ENCODE measurements around the gene CMAS. TPM values are rescaled to one million over a fixed set of nuclear protein-coding genes. Genes with fewer than 3 reads are reported as not detected.

Gene CMAS
- total RNA-seq (2021; ENCODE audit: unreplicated experiment) (24.3 TPM), Bru-seq, nascent RNA (percentile 64 among the genes with signal in this experiment), BruChase-seq, experiment 1, labeled RNA remaining after a 2-hour chase (percentile 68 among the genes with signal in this experiment), BruChase-seq, experiment 2, labeled RNA remaining after a 6-hour chase (percentile 80 among the genes with signal in this experiment)
- 24.1 TPM for polyA plus RNA-seq (2012; ENCODE audit: insufficient read length)
- long read RNA-seq, transcript CMAS-201 (8 exons, 1,787 nt) = major isoform, 85 of 90 reads
- long read RNA-seq, partial matches to known transcripts = 0 of 90 reads
- long read RNA-seq, other reads (novel, unspliced or antisense) = 4 of 90 reads

GRCh38 chr12:22046090-22046967 is at the start of gene CMAS:
Gene CMAS (plus strand): TSS chr12:22046218. CDS start chr12:22046304, 86 bp downstream.
- no peaks in the 10 kb centered on the region; the same call in 1 of the 2 replicates for H3K36me3 ChIP-seq (ENCODE audit: control insufficient read depth, insufficient read depth, low read length)
- DNase-seq (ENCODE audit: low read depth, low spot score) = no peak
- H3K27me3 ChIP-seq (ENCODE audit: control insufficient read depth, insufficient read depth, low read length) = no peaks in the 10 kb centered on the region
- H3K4me1 ChIP-seq (ENCODE audit: control insufficient read depth, insufficient read depth, low read length) = no peaks in the 10 kb centered on the region
- POLR2A ChIA-PET = interaction anchor here (0.6 kb wide), 1 partner anchor 366 kb away, joined by 4 read pairs; no protein-coding TSS in a partner anchor
- TF ChIP-seq CTCF (IDR thresholded peaks at IDR 0.05) (no peak), REST (IDR thresholded peaks at IDR 0.05; ENCODE audit: insufficient read depth in 1 of 2, low read depth in 2 of 2, low read length in 1 of 2) (peak; percentile 63 to 75), POLR2AphosphoS5 (IDR thresholded peaks at IDR 0.05; ENCODE audit: low read depth, low read length) (0 out of 2 replicates have a peak, but pooled peaks have one; percentile 25)
- CTCF ChIA-PET = no interaction called here
- peak; percentile 96 for ATAC-seq
- peak within 1 kb of the TSS; percentile 83 for H3K27ac ChIP-seq (ENCODE audit: low read length)
- H3K9me3 ChIP-seq (ENCODE audit: control insufficient read depth, insufficient read depth, low read depth, low read length) = no peaks in the 10 kb centered on the region
- in situ Hi-C loops (cut with HindIII; ENCODE audit: low pct_unique_long_range_greater_than_20kb, low sequenced_read_pairs) = no loop called here
- peak within 1 kb of the TSS; percentile 79 to 88 for H3K4me3 ChIP-seq (ENCODE audit: low read depth in 2 of 2, low read length in 2 of 2)
- BruUV-seq (replicated peaks) = no TSS peak
- intact Hi-C loops (cut with micrococcal nuclease; ENCODE audit: unreplicated experiment) = no loop called here

DNA sequence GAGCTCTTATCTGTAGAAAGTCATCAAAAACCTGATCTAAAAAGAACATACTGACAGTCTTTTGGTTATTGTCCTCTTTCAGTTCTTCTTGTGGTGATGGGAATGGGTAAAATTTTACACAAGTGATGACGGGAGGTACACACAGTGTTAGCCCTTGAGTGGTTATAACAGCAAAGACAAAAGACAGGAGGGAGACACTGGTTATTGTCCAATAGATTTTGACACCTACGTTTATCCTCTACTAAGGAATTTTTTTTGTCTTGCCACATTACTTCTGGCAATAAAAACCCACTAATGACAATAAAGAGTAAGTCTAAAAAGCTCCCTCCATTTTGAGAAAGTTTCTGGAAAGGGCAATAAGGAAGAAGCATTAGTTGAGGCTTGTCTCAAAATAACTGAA is 47.7 kb upstream of the CMAS start:
- CTCF ChIA-PET = no interaction called here
- Histone ChIP-seq H3K4me3 (ENCODE audit: low read depth in 2 of 2, low read length in 2 of 2) (no peak overlapping the region), H3K27me3 (ENCODE audit: control insufficient read depth, insufficient read depth, low read length) (no peaks in the 10 kb centered on the region), H3K4me1 (ENCODE audit: control insufficient read depth, insufficient read depth, low read length) (no peaks in the 10 kb centered on the region), H3K9me3 (ENCODE audit: control insufficient read depth, insufficient read depth, low read depth, low read length) (no peaks in the 10 kb centered on the region), H3K36me3 (ENCODE audit: control insufficient read depth, insufficient read depth, low read length) (no peaks in the 10 kb centered on the region), H3K27ac (ENCODE audit: low read length) (no peak overlapping the region)
- POLR2A ChIA-PET = no interaction called here
- no peak for DNase-seq (ENCODE audit: low read depth, low spot score)
- no peak for TF ChIP-seq TCF7L2 (IDR thresholded peaks at IDR 0.05; ENCODE audit: low read depth, low read length)
- TF ChIP-seq POLR2AphosphoS5 (IDR thresholded peaks at IDR 0.05; ENCODE audit: low read depth, low read length) = no peak
- TF ChIP-seq CTCF (IDR thresholded peaks at IDR 0.05) = no peak
- TF ChIP-seq REST (IDR thresholded peaks at IDR 0.05; ENCODE audit: insufficient read depth in 1 of 2, low read depth in 2 of 2, low read length in 1 of 2) = no peak
- no peak for TF ChIP-seq SIN3A (IDR thresholded peaks at IDR 0.05; ENCODE audit: borderline replicate concordance, insufficient read depth, low read depth, low read length)
- ATAC-seq = no peak
- intact Hi-C loops (cut with micrococcal nuclease; ENCODE audit: unreplicated experiment) (no loop called here), in situ Hi-C loops (cut with HindIII; ENCODE audit: low pct_unique_long_range_greater_than_20kb, low sequenced_read_pairs) (no loop called here)
- no TSS peak for BruUV-seq (replicated peaks)

All from Panc1 (cell line).